Gastroesophageal sphincter (tissue), 3 donors: ENCODE data around the gene TBC1D25.

ENCODE experiments used
- CTCF ChIP-seq, 4 experiments: fragments of 200-600 bp in 2 of 4; fragments of 450-650 bp in 2 of 4; sonication (generic) in 1 of 4; IDR thresholded peaks; one replicate each; pipeline ENCODE4 v1.5.1; 2017 to 2019; ENCODE audit warnings: antibody characterized with exemption in 4 of 4, mild to moderate bottlenecking in 2 of 4, moderate library complexity in 2 of 4
- EP300 ChIP-seq: sonication (generic); formaldehyde crosslinking; IDR thresholded peaks from one replicate; pipeline ENCODE4 v1.6.1; 2017; ENCODE audit warnings: antibody characterized with exemption, mild to moderate bottlenecking
- POLR2AphosphoS5 ChIP-seq: sonication (generic); formaldehyde crosslinking; IDR thresholded peaks from one replicate; pipeline ENCODE4 v1.6.1; 2017; ENCODE audit warnings: antibody characterized with exemption

- TF ChIP-seq CTCF (IDR thresholded peaks at IDR 0.05) (no peak), POLR2AphosphoS5 (no peak), EP300 (no peak)
Observed at GRCh38 chrX:48606091-48606490, 66.6 kb downstream of the TBC1D25 start.
